ENCODE measurements around the gene SAA1. TPM values are rescaled to one million over a fixed set of nuclear protein-coding genes. Genes with fewer than 3 reads are reported as not detected.

The SAA1 gene
- total RNA-seq, 1 experiment from 2014 or later, result 7.9 TPM

DNA sequence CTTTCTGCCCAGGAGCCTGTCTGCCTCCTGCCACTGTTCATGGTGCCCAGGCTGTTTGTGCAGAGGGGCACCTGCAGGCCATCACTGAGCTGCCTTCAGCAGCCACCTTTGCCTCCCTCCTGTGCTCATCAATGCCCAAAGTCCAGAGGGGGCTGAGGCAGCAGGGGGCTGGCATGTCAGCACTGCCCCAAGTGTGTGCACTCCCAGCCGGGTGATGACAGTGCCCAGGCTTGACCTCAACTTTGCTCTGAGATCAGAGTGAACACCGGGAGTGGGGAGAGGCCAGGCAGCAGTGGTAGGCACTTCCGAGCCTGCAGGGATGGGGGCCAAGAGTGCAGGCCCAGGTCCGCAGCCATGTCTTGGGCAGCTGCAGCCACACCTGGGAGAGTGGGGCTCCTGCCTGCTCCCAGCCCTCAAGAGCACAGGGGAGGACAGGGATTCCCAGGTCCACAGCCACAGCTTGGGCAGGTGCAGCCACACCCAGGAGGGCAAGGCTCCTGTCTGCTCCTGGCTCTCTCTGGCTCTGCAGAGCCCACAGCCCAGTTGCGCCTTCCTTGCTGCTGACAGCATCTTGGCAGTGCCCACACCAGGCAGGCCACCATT is 44.7 kb upstream of the SAA1 start (continued):
- TF ChIP-seq, protein P1, sequence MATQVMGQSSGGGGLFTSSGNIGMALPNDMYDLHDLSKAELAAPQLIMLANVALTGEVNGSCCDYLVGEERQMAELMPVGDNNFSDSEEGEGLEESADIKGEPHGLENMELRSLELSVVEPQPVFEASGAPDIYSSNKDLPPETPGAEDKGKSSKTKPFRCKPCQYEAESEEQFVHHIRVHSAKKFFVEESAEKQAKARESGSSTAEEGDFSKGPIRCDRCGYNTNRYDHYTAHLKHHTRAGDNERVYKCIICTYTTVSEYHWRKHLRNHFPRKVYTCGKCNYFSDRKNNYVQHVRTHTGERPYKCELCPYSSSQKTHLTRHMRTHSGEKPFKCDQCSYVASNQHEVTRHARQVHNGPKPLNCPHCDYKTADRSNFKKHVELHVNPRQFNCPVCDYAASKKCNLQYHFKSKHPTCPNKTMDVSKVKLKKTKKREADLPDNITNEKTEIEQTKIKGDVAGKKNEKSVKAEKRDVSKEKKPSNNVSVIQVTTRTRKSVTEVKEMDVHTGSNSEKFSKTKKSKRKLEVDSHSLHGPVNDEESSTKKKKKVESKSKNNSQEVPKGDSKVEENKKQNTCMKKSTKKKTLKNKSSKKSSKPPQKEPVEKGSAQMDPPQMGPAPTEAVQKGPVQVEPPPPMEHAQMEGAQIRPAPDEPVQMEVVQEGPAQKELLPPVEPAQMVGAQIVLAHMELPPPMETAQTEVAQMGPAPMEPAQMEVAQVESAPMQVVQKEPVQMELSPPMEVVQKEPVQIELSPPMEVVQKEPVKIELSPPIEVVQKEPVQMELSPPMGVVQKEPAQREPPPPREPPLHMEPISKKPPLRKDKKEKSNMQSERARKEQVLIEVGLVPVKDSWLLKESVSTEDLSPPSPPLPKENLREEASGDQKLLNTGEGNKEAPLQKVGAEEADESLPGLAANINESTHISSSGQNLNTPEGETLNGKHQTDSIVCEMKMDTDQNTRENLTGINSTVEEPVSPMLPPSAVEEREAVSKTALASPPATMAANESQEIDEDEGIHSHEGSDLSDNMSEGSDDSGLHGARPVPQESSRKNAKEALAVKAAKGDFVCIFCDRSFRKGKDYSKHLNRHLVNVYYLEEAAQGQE (IDR thresholded peaks at IDR 0.05; ENCODE audit: insufficient read depth in 1 of 2, low read depth in 2 of 2, low read length in 1 of 2), result no peak

DNA sequence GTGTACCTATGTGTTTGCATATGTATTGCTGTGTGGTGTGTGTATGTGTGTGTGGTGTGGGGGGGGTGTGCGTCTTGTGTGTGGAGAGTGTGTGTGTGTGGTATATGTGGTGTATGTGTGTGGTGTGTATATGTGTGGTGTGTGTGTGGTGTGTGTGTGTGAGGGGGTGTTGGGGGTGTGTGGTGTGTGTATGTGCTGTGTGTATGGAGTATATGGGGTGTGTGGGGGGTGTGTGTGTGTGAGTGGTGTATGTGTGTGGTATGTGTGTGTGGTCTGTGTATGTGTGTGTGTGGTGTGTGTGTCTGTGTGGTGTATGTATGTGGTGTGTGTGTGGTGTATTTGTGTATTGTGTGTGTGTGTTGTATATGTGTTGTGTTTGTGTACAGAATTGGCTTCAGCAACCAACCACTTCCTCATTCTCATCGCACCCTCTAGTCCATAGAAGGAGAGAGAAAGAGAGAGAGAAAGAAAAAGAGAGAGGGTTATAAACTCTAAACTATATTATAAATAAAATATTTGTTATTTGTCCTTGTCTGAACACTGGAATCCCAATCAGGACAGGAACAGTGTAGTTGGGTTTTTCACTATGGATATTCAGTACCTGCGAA is 43.1 kb upstream of the SAA1 start:
- Histone ChIP-seq H3K4me1 (ENCODE audit: control insufficient read depth, insufficient read depth, low read length) (no peaks in the 10 kb centered on the region), H3K9me3 (ENCODE audit: control insufficient read depth, insufficient read depth, low read depth, low read length) (no peaks in the 10 kb centered on the region), H3K4me3 (ENCODE audit: low read depth in 2 of 2, low read length in 2 of 2) (no peak overlapping the region), H3K27me3 (ENCODE audit: control insufficient read depth, insufficient read depth, low read length) (no peaks in the 10 kb centered on the region; the same call in 1 of the 2 replicates), H3K36me3 (ENCODE audit: control insufficient read depth, insufficient read depth, low read length) (no peaks in the 10 kb centered on the region), H3K27ac (ENCODE audit: low read length) (no peak overlapping the region)
- CTCF ChIA-PET, result no interaction called here
- POLR2A ChIA-PET, result interaction anchor here (0.6 kb wide), 1 partner anchor 61 kb away, joined by 6 read pairs; no protein-coding TSS in a partner anchor
- DNase-seq (ENCODE audit: low read depth, low spot score) (no peak), ATAC-seq (no peak)
- in situ Hi-C loops (cut with HindIII; ENCODE audit: low pct_unique_long_range_greater_than_20kb, low sequenced_read_pairs), result no loop called here
- TF ChIP-seq TCF7L2 (IDR thresholded peaks at IDR 0.05; ENCODE audit: low read depth, low read length) (no peak), POLR2AphosphoS5 (IDR thresholded peaks at IDR 0.05; ENCODE audit: low read depth, low read length) (no peak), SIN3A (IDR thresholded peaks at IDR 0.05; ENCODE audit: borderline replicate concordance, insufficient read depth, low read depth, low read length) (no peak)
- TF ChIP-seq, protein P1 (IDR thresholded peaks at IDR 0.05; ENCODE audit: insufficient read depth in 1 of 2, low read depth in 2 of 2, low read length in 1 of 2), result no peak
- TF ChIP-seq, protein P2, sequence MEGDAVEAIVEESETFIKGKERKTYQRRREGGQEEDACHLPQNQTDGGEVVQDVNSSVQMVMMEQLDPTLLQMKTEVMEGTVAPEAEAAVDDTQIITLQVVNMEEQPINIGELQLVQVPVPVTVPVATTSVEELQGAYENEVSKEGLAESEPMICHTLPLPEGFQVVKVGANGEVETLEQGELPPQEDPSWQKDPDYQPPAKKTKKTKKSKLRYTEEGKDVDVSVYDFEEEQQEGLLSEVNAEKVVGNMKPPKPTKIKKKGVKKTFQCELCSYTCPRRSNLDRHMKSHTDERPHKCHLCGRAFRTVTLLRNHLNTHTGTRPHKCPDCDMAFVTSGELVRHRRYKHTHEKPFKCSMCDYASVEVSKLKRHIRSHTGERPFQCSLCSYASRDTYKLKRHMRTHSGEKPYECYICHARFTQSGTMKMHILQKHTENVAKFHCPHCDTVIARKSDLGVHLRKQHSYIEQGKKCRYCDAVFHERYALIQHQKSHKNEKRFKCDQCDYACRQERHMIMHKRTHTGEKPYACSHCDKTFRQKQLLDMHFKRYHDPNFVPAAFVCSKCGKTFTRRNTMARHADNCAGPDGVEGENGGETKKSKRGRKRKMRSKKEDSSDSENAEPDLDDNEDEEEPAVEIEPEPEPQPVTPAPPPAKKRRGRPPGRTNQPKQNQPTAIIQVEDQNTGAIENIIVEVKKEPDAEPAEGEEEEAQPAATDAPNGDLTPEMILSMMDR (IDR thresholded peaks at IDR 0.05), result no peak
- no TSS peak for BruUV-seq (replicated peaks)
- intact Hi-C loops (cut with micrococcal nuclease; ENCODE audit: unreplicated experiment), result no loop called here
